Breast epithelium (tissue), 4 donors: ENCODE data around the gene SUGP2. TPM values are rescaled to one million over a fixed set of nuclear protein-coding genes. Genes with fewer than 3 reads are reported as not detected.
A peak's percentile ranks its signal among the peaks of the same experiment; 100 is the strongest.

ENCODE experiments used
- DNase-seq, 2 donors: peaks; one replicate each; pipeline ENCODE4 v3.0.0-alpha.2; 2019; ENCODE audit warnings: low spot score in 2 of 2
- H3K27ac ChIP-seq, 2 donors: fragments of 200-600 bp; sonication (generic) in 1 of 2; one replicate each; pipeline ENCODE4 v1.5.1; 2016 to 2019; ENCODE audit warnings: mild to moderate bottlenecking in 1 of 2
- H3K27me3 ChIP-seq, 2 donors: fragments of 200-600 bp; sonication (generic) in 1 of 2; one replicate each; pipeline versions ENCODE4 v1.5.1 to v1.6.0; 2017 to 2019; ENCODE audit warnings: control low read depth in 1 of 2, mild to moderate bottlenecking in 1 of 2
- H3K36me3 ChIP-seq: fragments of 200-600 bp; one replicate; pipeline ENCODE4 v1.5.1; 2019
- H3K4me1 ChIP-seq, 2 donors: fragments of 200-600 bp; sonication (generic); one replicate each; pipeline ENCODE4 v1.5.1; 2016 to 2019; ENCODE audit warnings: control low read depth in 1 of 2
- H3K4me3 ChIP-seq, 3 donors: fragments of 200-600 bp; sonication (generic); 1 replicate in 2 of 3; 2 replicates in 1 of 3; pipeline ENCODE4 v1.5.1; 2016 to 2019; ENCODE audit warnings: mild to moderate bottlenecking in 3 of 3, moderate library complexity in 2 of 3
- H3K9me3 ChIP-seq, 2 donors: fragments of 200-600 bp; sonication (generic) in 1 of 2; one replicate each; pipeline ENCODE4 v1.5.1; 2016 to 2019; ENCODE audit warnings: control low read depth in 1 of 2
- CTCF ChIP-seq, 3 donors: fragments of 450-650 bp; IDR thresholded peaks; one replicate each; pipeline ENCODE4 v1.5.1; 2016 to 2017; ENCODE audit warnings: antibody characterized with exemption in 3 of 3, mild to moderate bottlenecking in 3 of 3, moderate library complexity in 3 of 3
- POLR2A ChIP-seq: fragments of 450-650 bp; IDR thresholded peaks from one replicate; pipeline ENCODE4 v1.6.1; 2016; ENCODE audit warnings: antibody characterized with exemption, mild to moderate bottlenecking, moderate library complexity
- POLR2AphosphoS5 ChIP-seq, 3 donors: sonication (generic); formaldehyde crosslinking; IDR thresholded peaks; one replicate each; pipeline ENCODE4 v1.6.1; 2017; ENCODE audit warnings: antibody characterized with exemption in 3 of 3
- intact Hi-C: fragments of 100-400 bp; cut with DNase I; formaldehyde crosslinking; loops from one replicate; pipeline ENCODE4 v1.15.1; 2023; ENCODE audit warnings: low total_unique reads
- total RNA-seq, 3 donors: library from RNA; depleted of rRNA; stranded (reverse); fragments of >200 nt; gene quantifications; one replicate each; pipeline ENCODE4 v1.1.0, GENCODE V29; 2016

The SUGP2 gene
- total RNA-seq, 3 donors from 2014 or later, result 27.8 to 58.1 (median 56.0) TPM

GRCh38 chr19:18942692-18943091, 90.6 kb downstream of the SUGP2 start:
- TF ChIP-seq CTCF (IDR thresholded peaks at IDR 0.05), result no peak
- TF ChIP-seq POLR2AphosphoS5 (IDR thresholded peaks at IDR 0.05), result no peak
- no peak for TF ChIP-seq POLR2A
- no peak overlapping the region for H3K27ac ChIP-seq
- peaks cover 0 to 4% of the 10 kb centered on the region in 2 donors for H3K4me1 ChIP-seq
- intact Hi-C loops, result no loop called here
- no peaks in the 10 kb centered on the region for H3K9me3 ChIP-seq
- H3K36me3 ChIP-seq, result no peaks in the 10 kb centered on the region
- H3K4me3 ChIP-seq, result no peak overlapping the region
- DNase-seq, result no peak
- no peaks in the 10 kb centered on the region for H3K27me3 ChIP-seq

GRCh38 chr19:18941628-18942354, 91.5 kb downstream of the SUGP2 start:
- peaks cover 0 to 4% of the 10 kb centered on the region in 2 donors for H3K4me1 ChIP-seq
- intact Hi-C loops, result no loop called here
- peak overlapping the region; percentile 40 to 83 for H3K27ac ChIP-seq
- H3K4me3 ChIP-seq, result peak overlapping the region; percentile 11 to 97 (median 81)
- TF ChIP-seq POLR2A, result no peak
- no peak for TF ChIP-seq CTCF (IDR thresholded peaks at IDR 0.05)
- no peak for DNase-seq
- H3K36me3 ChIP-seq, result no peaks in the 10 kb centered on the region
- no peaks in the 10 kb centered on the region for H3K9me3 ChIP-seq
- no peaks in the 10 kb centered on the region for H3K27me3 ChIP-seq

Other genes starting within 250 kb of the SUGP2 start
- gene COMP, start 242.2 kb downstream of the SUGP2 start, total RNA-seq, result 1 to 10 TPM; 1.0 to 4.9 (median 2.2) TPM
- gene UPF1, start 201.6 kb downstream of the SUGP2 start, total RNA-seq, result 10 to 100 TPM; 59.8 to 83.6 (median 75.2) TPM
- under 1 TPM in 2 of 3 donors, not detected in 1; 0.29 to 0.66 TPM for gene CERS1, start 137.4 kb downstream of the SUGP2 start, total RNA-seq
- gene COPE, start 114.1 kb downstream of the SUGP2 start, total RNA-seq, result 100 to 1,000 TPM; 144 to 204 (median 190) TPM
- gene DDX49, start 113.8 kb downstream of the SUGP2 start, total RNA-seq, result 10 to 100 TPM; 34.1 to 44.9 (median 40.2) TPM
- gene HOMER3, start 92.3 kb downstream of the SUGP2 start, total RNA-seq, result 10 to 100 TPM; 34.2 to 62.6 (median 56.6) TPM
- 10 to 100 TPM; 20.3 to 29.5 (median 27.7) TPM for gene ARMC6, start 86 bp upstream of the SUGP2 start, total RNA-seq
- gene SLC25A42, start 30.5 kb upstream of the SUGP2 start, total RNA-seq, result 10 to 100 TPM in 1 of 3 donors, 1 to 10 TPM in 2; 6.4 to 12.8 (median 9.8) TPM
- 10 to 100 TPM; 13.8 to 20.3 (median 18.0) TPM for gene TMEM161A, start 105.0 kb upstream of the SUGP2 start, total RNA-seq
- gene MEF2B, start 136.7 kb upstream of the SUGP2 start, total RNA-seq, result under 1 TPM in 2 of 3 donors, not detected in 1; 0.59 to 0.64 TPM
- 10 to 100 TPM; 15.2 to 18.0 (median 16.7) TPM for gene BORCS8, start 158.6 kb upstream of the SUGP2 start, total RNA-seq
- 10 to 100 TPM; 43.9 to 51.1 (median 47.7) TPM for gene RFXANK, start 158.7 kb upstream of the SUGP2 start, total RNA-seq
- 10 to 100 TPM; 19.8 to 24.1 (median 21.6) TPM for gene NR2C2AP, start 169.9 kb upstream of the SUGP2 start, total RNA-seq
- not detected for gene NCAN, start 178.4 kb upstream of the SUGP2 start, total RNA-seq
- gene TM6SF2, start 239.8 kb upstream of the SUGP2 start, total RNA-seq, result under 1 TPM; 0.32 to 0.98 (median 0.88) TPM